ENCODE measurements around the gene ATP5PF. TPM values are rescaled to one million over a fixed set of nuclear protein-coding genes. Genes with fewer than 3 reads are reported as not detected.

The ATP5PF gene
- total and polyA plus RNA-seq, 2 of the 4 experiments (the other 2 are of a cell fraction) = 76.0 to 190 TPM

DNA sequence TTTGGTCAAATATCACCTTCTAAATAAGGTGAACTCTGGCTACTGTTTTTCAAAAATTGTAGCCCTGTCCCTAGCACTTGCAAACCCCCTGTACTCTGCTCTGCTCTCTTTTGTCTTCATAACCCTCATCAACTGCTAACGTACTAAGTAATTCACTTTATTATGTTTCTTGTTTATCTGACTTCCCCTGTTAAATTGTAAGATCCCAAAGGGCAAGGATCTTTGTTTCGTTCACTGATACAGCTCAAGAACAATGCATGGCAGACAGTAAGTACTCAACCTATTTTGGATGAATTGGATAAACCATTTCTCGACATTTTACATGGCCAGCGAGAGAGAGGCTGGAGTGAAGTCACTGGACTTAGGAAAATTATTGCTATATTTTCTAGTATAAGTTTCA lies 46.9 kb downstream of the ATP5PF start:
- no peak overlapping the region for H2AK5ac ChIP-seq (ENCODE audit: low read depth, low read length)
- in situ Hi-C loops (cut with MboI; ENCODE audit: low sequenced_read_pairs) = no loop called here
- WGBS, 2 experiments (ENCODE audit: extremely low coverage in 2 of 2, insufficient read length in 1 of 2) = 100% methylated on average over 1 of the region's 4 CpGs; no CpG with 5 or more reads in 1 of the 2 experiments
- POLR2A ChIA-PET (ENCODE audit: unreplicated experiment) = no interaction called here
- H4K91ac ChIP-seq (ENCODE audit: insufficient read depth, low read depth, low read length) = no peak overlapping the region
- H2BK15ac ChIP-seq (ENCODE audit: low read depth, low read length) = no peak overlapping the region
- intact Hi-C loops (cut with micrococcal nuclease) = no loop called here
- no peak overlapping the region for H2AK9ac ChIP-seq (replicated peaks; ENCODE audit: low read depth, low read length, poor library complexity)
- H4K20me1 ChIP-seq (ENCODE audit: insufficient read depth, low read length) = no peaks in the 10 kb centered on the region
- H3K4me1 ChIP-seq (ENCODE audit: control insufficient read depth, insufficient read depth, low read length) = peaks cover 2% of the 10 kb centered on the region; the same call in 1 of the 2 replicates
- no peak overlapping the region for H4K5ac ChIP-seq (ENCODE audit: low read depth, low read length)
- H3K9me1 ChIP-seq (ENCODE audit: insufficient read depth, low read length) = no peaks in the 10 kb centered on the region
- DNase-seq (no peak), ATAC-seq (ENCODE audit: low read depth) (no peak)
- no peak overlapping the region for H2BK20ac ChIP-seq (ENCODE audit: low read depth, low read length)
- no peaks in the 10 kb centered on the region for H3K36me3 ChIP-seq (ENCODE audit: control insufficient read depth, insufficient read depth, low read length)
- H3K9me3 ChIP-seq (ENCODE audit: control insufficient read depth, insufficient read depth, low read length) = no peaks in the 10 kb centered on the region
- no peak overlapping the region for H3K4me2 ChIP-seq (ENCODE audit: low read depth, low read length)
- H3K4ac ChIP-seq (ENCODE audit: low read depth, low read length) = no peak overlapping the region
- H3K23ac ChIP-seq (ENCODE audit: low read depth, low read length) = no peak overlapping the region
- H3K27me3 ChIP-seq (ENCODE audit: control insufficient read depth, insufficient read depth, low read length) = no peaks in the 10 kb centered on the region
- H2BK120ac ChIP-seq (ENCODE audit: low read depth, low read length) = no peak overlapping the region
- no peak overlapping the region for H3K56ac ChIP-seq (ENCODE audit: extremely low read depth, insufficient read depth, low read length)
- CTCF ChIA-PET = no interaction called here
- dilution Hi-C loops (cut with HindIII; ENCODE audit: low sequenced_read_pairs, unreplicated experiment) = no loop called here
- no peaks in the 10 kb centered on the region for H3K79me1 ChIP-seq (ENCODE audit: low read depth in 1 of 2, low read length in 2 of 2)
- no peak overlapping the region for H3K9ac ChIP-seq (ENCODE audit: low read depth, low read length)
- no TSS peak for BruUV-seq (replicated peaks)
- H2BK5ac ChIP-seq (ENCODE audit: low read depth, low read length, poor library complexity, severe bottlenecking) = no peak overlapping the region
- no peak overlapping the region for H2AFZ ChIP-seq (replicated peaks; ENCODE audit: low read length, poor library complexity)
- H3K18ac ChIP-seq (ENCODE audit: low read depth, low read length) = no peak overlapping the region
- TF ChIP-seq MXI1 (IDR thresholded peaks at IDR 0.05; ENCODE audit: borderline replicate concordance, low read depth, low read length) = no peak
- TF ChIP-seq CHD1 (IDR thresholded peaks at IDR 0.05; ENCODE audit: low read depth, low read length) = no peak
- TF ChIP-seq CEBPB (IDR thresholded peaks at IDR 0.05; ENCODE audit: low read depth, low read length) = no peak
- TF ChIP-seq MAZ (IDR thresholded peaks at IDR 0.05; ENCODE audit: borderline replicate concordance, low read depth, low read length) = no peak
- no peak for TF ChIP-seq MAFK (IDR thresholded peaks at IDR 0.05; ENCODE audit: low read depth, low read length)
- no peak for TF ChIP-seq NFE2L2 (IDR thresholded peaks at IDR 0.05; ENCODE audit: low read depth, low read length)
- TF ChIP-seq, protein P1, sequence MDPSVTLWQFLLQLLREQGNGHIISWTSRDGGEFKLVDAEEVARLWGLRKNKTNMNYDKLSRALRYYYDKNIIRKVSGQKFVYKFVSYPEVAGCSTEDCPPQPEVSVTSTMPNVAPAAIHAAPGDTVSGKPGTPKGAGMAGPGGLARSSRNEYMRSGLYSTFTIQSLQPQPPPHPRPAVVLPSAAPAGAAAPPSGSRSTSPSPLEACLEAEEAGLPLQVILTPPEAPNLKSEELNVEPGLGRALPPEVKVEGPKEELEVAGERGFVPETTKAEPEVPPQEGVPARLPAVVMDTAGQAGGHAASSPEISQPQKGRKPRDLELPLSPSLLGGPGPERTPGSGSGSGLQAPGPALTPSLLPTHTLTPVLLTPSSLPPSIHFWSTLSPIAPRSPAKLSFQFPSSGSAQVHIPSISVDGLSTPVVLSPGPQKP (IDR thresholded peaks at IDR 0.05; ENCODE audit: borderline replicate concordance, low read depth, low read length) = no peak
- no peak for TF ChIP-seq BHLHE40 (IDR thresholded peaks at IDR 0.05; ENCODE audit: low read depth, low read length)
- TF ChIP-seq RFX5 (IDR thresholded peaks at IDR 0.05; ENCODE audit: low read depth, low read length) = no peak
- no peak for TF ChIP-seq RAD21 (IDR thresholded peaks at IDR 0.05; ENCODE audit: low read length)
- TF ChIP-seq, protein P2, sequence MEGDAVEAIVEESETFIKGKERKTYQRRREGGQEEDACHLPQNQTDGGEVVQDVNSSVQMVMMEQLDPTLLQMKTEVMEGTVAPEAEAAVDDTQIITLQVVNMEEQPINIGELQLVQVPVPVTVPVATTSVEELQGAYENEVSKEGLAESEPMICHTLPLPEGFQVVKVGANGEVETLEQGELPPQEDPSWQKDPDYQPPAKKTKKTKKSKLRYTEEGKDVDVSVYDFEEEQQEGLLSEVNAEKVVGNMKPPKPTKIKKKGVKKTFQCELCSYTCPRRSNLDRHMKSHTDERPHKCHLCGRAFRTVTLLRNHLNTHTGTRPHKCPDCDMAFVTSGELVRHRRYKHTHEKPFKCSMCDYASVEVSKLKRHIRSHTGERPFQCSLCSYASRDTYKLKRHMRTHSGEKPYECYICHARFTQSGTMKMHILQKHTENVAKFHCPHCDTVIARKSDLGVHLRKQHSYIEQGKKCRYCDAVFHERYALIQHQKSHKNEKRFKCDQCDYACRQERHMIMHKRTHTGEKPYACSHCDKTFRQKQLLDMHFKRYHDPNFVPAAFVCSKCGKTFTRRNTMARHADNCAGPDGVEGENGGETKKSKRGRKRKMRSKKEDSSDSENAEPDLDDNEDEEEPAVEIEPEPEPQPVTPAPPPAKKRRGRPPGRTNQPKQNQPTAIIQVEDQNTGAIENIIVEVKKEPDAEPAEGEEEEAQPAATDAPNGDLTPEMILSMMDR (conservative IDR thresholded peaks at IDR 0.05; ENCODE audit: low read depth, low read length) = no peak
- TF ChIP-seq, protein P3, sequence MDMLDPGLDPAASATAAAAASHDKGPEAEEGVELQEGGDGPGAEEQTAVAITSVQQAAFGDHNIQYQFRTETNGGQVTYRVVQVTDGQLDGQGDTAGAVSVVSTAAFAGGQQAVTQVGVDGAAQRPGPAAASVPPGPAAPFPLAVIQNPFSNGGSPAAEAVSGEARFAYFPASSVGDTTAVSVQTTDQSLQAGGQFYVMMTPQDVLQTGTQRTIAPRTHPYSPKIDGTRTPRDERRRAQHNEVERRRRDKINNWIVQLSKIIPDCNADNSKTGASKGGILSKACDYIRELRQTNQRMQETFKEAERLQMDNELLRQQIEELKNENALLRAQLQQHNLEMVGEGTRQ (IDR thresholded peaks at IDR 0.05; ENCODE audit: low read depth, low read length) = no peak
- TF ChIP-seq FOS (IDR thresholded peaks at IDR 0.05; ENCODE audit: low read depth, low read length) = no peak
- TF ChIP-seq SMC3 (IDR thresholded peaks at IDR 0.05; ENCODE audit: low read depth, low read length) = no peak
- no peak overlapping the region for H3K27ac ChIP-seq (ENCODE audit: insufficient read depth, low read length)
- H4K8ac ChIP-seq (ENCODE audit: low read depth in 2 of 2, low read length in 2 of 2) = no peak overlapping the region; a peak in 1 of 4 replicates
- H3K4me3 ChIP-seq (ENCODE audit: insufficient read depth, low read depth, low read length) = no peak overlapping the region
- H3K14ac ChIP-seq (replicated peaks; ENCODE audit: low read depth, low read length) = no peak overlapping the region

Measured in IMR-90 (cell line).